Glomerular endothelial cell (primary cell): Measurements from ENCODE around the gene DPF1. TPM values are rescaled to one million over a fixed set of nuclear protein-coding genes. Genes with fewer than 3 reads are reported as not detected.
"Not testable (repeated sequence)": the region's sequence is repeated elsewhere in the genome, so short reads cannot be mapped to it uniquely, and the experiment has no call there.

Experiments used
- DNase-seq: peaks from one replicate; pipeline ENCODE4 v3.0.0-alpha.2; 2011; ENCODE audit warnings: low read depth, low spot score; ENCODE audit errors: extremely low read depth
- total RNA-seq: library from RNA; depleted of rRNA; stranded (reverse); fragments of >200 nt; gene quantifications from 2 replicates; pipeline ENCODE4 v1.2.3, GENCODE V29; 2015

The DPF1 gene
- total RNA-seq, 1 donor from 2014 or later: 1.5 TPM

- DNase-seq: no peak
Observed at GRCh38 chr19:38250821-38251563, 27.0 kb upstream of the DPF1 start.

GRCh38 chr19:38250428-38250820, 26.4 kb upstream of the DPF1 start:
- no peak for DNase-seq

GRCh38 chr19:38248421-38248820, 24.4 kb upstream of the DPF1 start:
- DNase-seq: no peak

GRCh38 chr19:38247734-38248268, 23.8 kb upstream of the DPF1 start:
- DNase-seq: no peak

GRCh38 chr19:38247126-38247525, 23.1 kb upstream of the DPF1 start:
- no peak for DNase-seq

GRCh38 chr19:38245826-38246498, 21.9 kb upstream of the DPF1 start:
- DNase-seq: no peak

- DNase-seq: no peak
Observed at GRCh38 chr19:38243279-38243673, 19.3 kb upstream of the DPF1 start.

GRCh38 chr19:38239816-38240215, 15.8 kb upstream of the DPF1 start:
- no peak for DNase-seq

- DNase-seq: no peak
Observed at GRCh38 chr19:38234615-38235014, 10.6 kb upstream of the DPF1 start.

- DNase-seq: no peak
Observed at GRCh38 chr19:38233740-38234251, 9.8 kb upstream of the DPF1 start.

- no peak for DNase-seq
Observed at GRCh38 chr19:38231918-38232317, 7.9 kb upstream of the DPF1 start.

- DNase-seq: not testable (repeated sequence)
Observed at GRCh38 chr19:38230506-38231133, 6.6 kb upstream of the DPF1 start.

- no peak for DNase-seq
Observed at GRCh38 chr19:38229585-38230073, 5.6 kb upstream of the DPF1 start.

- DNase-seq: no peak
Observed at GRCh38 chr19:38228491-38229439, 4.7 kb upstream of the DPF1 start.

GRCh38 chr19:38228005-38228377, 4.0 kb upstream of the DPF1 start:
- DNase-seq: no peak

- no peak for DNase-seq
Observed at GRCh38 chr19:38227287-38228004, 3.4 kb upstream of the DPF1 start.

- not testable (repeated sequence) for DNase-seq
Observed at GRCh38 chr19:38224863-38225218, 819 bp upstream of the DPF1 start.

- no peak for DNase-seq
Observed at GRCh38 chr19:38223617-38224013, 407 bp downstream of the DPF1 start.

- DNase-seq: no peak
Observed at GRCh38 chr19:38223119-38223523, 901 bp downstream of the DPF1 start.
